Mucosa of rectum (tissue), 2 donors: ENCODE data around the gene LDLRAP1.

Experiments used
- H3K27ac ChIP-seq, 2 donors: one replicate each; pipeline ENCODE4 v1.7.0; 2013; ENCODE audit warnings: inconsistent platforms in 2 of 2, low read depth in 2 of 2, low read length in 2 of 2
- H3K27me3 ChIP-seq, 2 donors: one replicate each; pipeline ENCODE4 v1.7.0; 2013; ENCODE audit warnings: low read length in 2 of 2; ENCODE audit not compliant: control insufficient read depth in 2 of 2, insufficient read depth in 2 of 2
- H3K36me3 ChIP-seq, 2 donors: one replicate each; pipeline ENCODE4 v1.7.0; 2013; ENCODE audit warnings: low read length in 2 of 2; ENCODE audit not compliant: control insufficient read depth in 2 of 2, insufficient read depth in 2 of 2
- H3K4me1 ChIP-seq, 2 donors: one replicate each; pipeline ENCODE4 v1.7.0; 2013; ENCODE audit warnings: low read length in 2 of 2, mild to moderate bottlenecking in 1 of 2; ENCODE audit not compliant: control insufficient read depth in 2 of 2, insufficient read depth in 2 of 2
- H3K4me3 ChIP-seq, 2 donors: one replicate each; pipeline ENCODE4 v1.7.0; 2013; ENCODE audit warnings: low read length in 2 of 2
- H3K9ac ChIP-seq, 2 donors: one replicate each; pipeline ENCODE4 v1.7.0; 2013; ENCODE audit warnings: low read length in 2 of 2, low read depth in 1 of 2, mild to moderate bottlenecking in 1 of 2
- H3K9me3 ChIP-seq, 2 donors: one replicate each; pipeline ENCODE4 v1.7.0; 2013; ENCODE audit warnings: low read length in 2 of 2; ENCODE audit not compliant: control insufficient read depth in 2 of 2
- donor health status: healthy.
- donor health status: Normal muscosa, but diverticular disease.

LDLRAP1 gene

GRCh38 chr1:25567710-25568089 lies 24.3 kb downstream of the LDLRAP1 start:
- Histone ChIP-seq H3K36me3 (peaks cover 15 to 18% of the 10 kb centered on the region in 2 donors), H3K9ac (no peak overlapping the region), H3K9me3 (no peaks in the 10 kb centered on the region), H3K4me1 (peaks cover 6 to 8% of the 10 kb centered on the region in 2 donors), H3K27ac (peak overlapping the region in 1 of 2 donors; percentile 10), H3K27me3 (no peaks in the 10 kb centered on the region), H3K4me3 (no peak overlapping the region)

GRCh38 chr1:25568090-25568833 lies 24.9 kb downstream of the LDLRAP1 start:
- peaks cover 15 to 18% of the 10 kb centered on the region in 2 donors for H3K36me3 ChIP-seq
- H3K9ac ChIP-seq = no peak overlapping the region
- no peaks in the 10 kb centered on the region for H3K9me3 ChIP-seq
- H3K4me1 ChIP-seq = peaks cover 6 to 7% of the 10 kb centered on the region in 2 donors
- H3K27ac ChIP-seq = peak overlapping the region in 1 of 2 donors; percentile 6
- no peaks in the 10 kb centered on the region for H3K27me3 ChIP-seq
- H3K4me3 ChIP-seq = no peak overlapping the region

DNA sequence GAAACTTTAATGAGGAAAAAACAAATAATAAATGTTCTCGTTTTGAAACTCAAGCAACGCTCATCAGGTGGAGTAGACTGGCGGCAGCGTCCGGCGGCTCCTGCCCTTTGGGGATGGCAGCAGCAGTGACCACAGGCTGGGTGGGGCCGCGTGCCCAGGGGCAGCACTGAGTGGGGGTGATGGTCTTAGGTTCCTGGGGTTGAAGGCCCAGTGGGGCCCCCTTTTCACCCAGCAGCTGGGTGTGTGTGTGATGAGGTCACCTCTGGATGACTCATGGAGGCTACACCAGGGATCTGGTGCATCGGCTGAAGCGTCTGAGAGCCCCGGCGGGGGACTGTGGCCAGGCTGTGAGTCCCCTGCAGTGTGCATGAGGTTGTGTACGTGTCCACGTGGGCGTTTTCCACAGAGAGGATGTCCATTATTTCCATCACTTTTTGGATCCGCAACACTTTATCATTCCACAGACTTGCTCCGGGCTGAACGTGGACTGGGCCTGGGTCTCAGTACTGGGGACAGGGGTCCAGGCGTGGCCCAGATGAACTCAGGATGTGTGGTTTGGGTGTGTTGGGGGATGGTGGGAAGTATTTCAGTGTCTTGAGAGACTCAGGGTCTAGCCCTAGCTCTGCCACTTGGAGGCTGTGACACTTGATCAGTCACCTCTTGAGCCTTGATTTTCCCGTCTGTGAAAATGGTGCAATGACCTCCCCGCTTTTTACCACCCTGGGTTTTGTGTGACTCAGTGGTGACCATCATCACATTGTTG lies 25.6 kb downstream of the LDLRAP1 start:
- H3K9me3 ChIP-seq = no peaks in the 10 kb centered on the region
- H3K9ac ChIP-seq = no peak overlapping the region
- H3K27me3 ChIP-seq = no peaks in the 10 kb centered on the region
- H3K4me3 ChIP-seq = no peak overlapping the region
- H3K36me3 ChIP-seq = peaks cover 12 to 15% of the 10 kb centered on the region in 2 donors
- peak overlapping the region in 1 of 2 donors; percentile 6 for H3K27ac ChIP-seq
- H3K4me1 ChIP-seq = peaks cover 13% of the 10 kb centered on the region in 2 donors

- peaks cover 13 to 15% of the 10 kb centered on the region in 2 donors for H3K4me1 ChIP-seq
Measured at GRCh38 chr1:25569597-25570396, 26.4 kb downstream of the LDLRAP1 start.

DNA sequence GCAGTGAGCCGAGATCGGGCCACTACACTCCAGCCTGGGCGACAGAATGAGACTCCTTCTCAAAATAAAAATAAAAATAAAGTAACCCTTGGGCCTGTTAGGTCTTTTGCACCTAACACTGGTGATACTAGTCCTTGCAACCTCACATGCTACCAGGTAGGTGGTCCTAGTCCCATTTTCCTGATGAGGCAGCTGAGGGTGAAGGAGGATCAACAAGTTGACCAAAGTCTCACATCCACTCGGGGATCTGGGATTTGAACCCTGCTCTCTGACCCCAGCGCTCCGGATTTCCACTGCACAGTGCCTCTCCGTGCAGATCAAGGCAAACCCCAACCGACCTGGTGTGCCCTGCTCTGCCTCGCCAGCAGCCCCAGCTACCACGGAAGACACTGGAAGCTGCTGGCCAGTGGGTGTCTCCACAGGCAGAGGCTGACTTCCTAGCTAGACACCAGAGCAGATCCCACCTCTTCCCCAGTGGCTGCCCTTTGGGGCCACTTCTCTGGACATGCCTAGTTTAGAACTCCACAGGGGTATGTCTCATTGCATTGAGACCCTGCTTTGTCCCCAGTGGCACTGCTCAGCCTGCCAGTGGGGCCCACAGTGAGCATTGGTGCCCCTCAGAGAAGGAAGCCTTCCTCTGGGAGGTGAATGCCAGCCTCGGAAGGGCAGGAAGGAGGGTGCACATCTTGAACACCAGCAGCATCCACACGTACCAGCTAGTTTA lies 27.6 kb downstream of the LDLRAP1 start:
- H3K4me1 ChIP-seq = peaks cover 13 to 15% of the 10 kb centered on the region in 2 donors
- H3K9ac ChIP-seq = no peak overlapping the region
- H3K36me3 ChIP-seq = peaks cover 0 to 10% of the 10 kb centered on the region in 2 donors
- no peak overlapping the region for H3K4me3 ChIP-seq
- H3K27me3 ChIP-seq = no peaks in the 10 kb centered on the region
- no peaks in the 10 kb centered on the region for H3K9me3 ChIP-seq
- H3K27ac ChIP-seq = no peak overlapping the region

More at GRCh38 chr1:25569597-25570396, 26.4 kb downstream of the LDLRAP1 start:
- Histone ChIP-seq H3K36me3 (peaks cover 7 to 15% of the 10 kb centered on the region in 2 donors), H3K9ac (no peak overlapping the region), H3K27me3 (no peaks in the 10 kb centered on the region), H3K4me3 (no peak overlapping the region), H3K9me3 (no peaks in the 10 kb centered on the region), H3K27ac (no peak overlapping the region)

DNA sequence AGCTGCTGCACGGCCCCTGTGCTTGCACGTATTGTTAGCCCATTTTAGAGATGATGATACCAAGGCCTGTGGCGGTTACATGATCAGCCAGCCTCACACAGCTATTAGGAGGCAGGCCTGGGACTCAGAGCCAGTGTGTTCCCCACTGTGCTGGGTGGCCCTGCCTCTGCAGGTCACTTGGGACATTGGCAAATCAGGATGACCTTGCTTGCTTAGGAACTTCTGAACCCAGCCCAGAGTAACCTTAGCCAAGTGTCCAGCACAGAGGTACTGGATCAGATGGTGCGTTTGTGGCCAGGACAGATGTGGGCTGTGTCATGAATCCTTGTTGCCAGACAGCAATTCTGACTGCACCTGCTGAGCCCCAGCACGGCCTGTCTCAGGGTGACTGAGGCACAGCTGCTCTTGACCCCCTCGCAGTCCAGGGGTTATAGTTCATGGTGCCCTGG lies 28.1 kb downstream of the LDLRAP1 start:
- Histone ChIP-seq H3K27ac (no peak overlapping the region), H3K9me3 (no peaks in the 10 kb centered on the region), H3K4me1 (peaks cover 13 to 15% of the 10 kb centered on the region in 2 donors), H3K36me3 (peaks cover 0 to 8% of the 10 kb centered on the region in 2 donors), H3K9ac (no peak overlapping the region), H3K4me3 (no peak overlapping the region), H3K27me3 (no peaks in the 10 kb centered on the region)

- Histone ChIP-seq H3K27me3 (no peaks in the 10 kb centered on the region), H3K4me3 (no peak overlapping the region), H3K27ac (no peak overlapping the region), H3K36me3 (peaks cover 0 to 8% of the 10 kb centered on the region in 2 donors), H3K4me1 (peaks cover 11 to 15% of the 10 kb centered on the region in 2 donors), H3K9ac (no peak overlapping the region), H3K9me3 (no peaks in the 10 kb centered on the region)
Measured at GRCh38 chr1:25572107-25572506, 28.7 kb downstream of the LDLRAP1 start.

GRCh38 chr1:25572708-25573590 lies 29.5 kb downstream of the LDLRAP1 start:
- Histone ChIP-seq H3K27ac (no peak overlapping the region), H3K36me3 (peaks cover 0 to 3% of the 10 kb centered on the region in 2 donors), H3K4me1 (peaks cover 11 to 14% of the 10 kb centered on the region in 2 donors), H3K4me3 (peak overlapping the region; percentile 56 to 65), H3K27me3 (no peaks in the 10 kb centered on the region), H3K9ac (peak overlapping the region; percentile 37 to 41), H3K9me3 (no peaks in the 10 kb centered on the region)

DNA sequence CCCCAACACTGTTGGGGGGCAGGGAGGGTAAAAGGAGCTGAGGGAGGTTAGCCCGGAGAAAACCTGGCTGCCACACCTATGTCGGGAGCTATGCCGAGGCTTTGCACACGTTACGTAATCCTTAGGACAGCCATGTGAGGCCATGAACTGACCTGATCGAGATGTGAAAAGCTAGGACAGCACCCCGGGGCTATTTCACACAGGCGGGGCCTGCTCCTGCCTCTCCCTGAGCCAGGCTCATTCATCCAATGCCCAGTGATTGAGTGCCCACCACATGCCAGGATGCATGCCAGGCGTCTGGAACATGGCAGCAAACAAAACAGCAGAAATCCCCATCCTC lies 30.2 kb downstream of the LDLRAP1 start:
- Histone ChIP-seq H3K9ac (peak overlapping the region; percentile 37 to 41), H3K4me3 (peak overlapping the region; percentile 56 to 65), H3K36me3 (no peaks in the 10 kb centered on the region), H3K9me3 (no peaks in the 10 kb centered on the region), H3K27me3 (no peaks in the 10 kb centered on the region), H3K4me1 (peaks cover 11 to 12% of the 10 kb centered on the region in 2 donors), H3K27ac (no peak overlapping the region)
